WI38 (cell line): Measurements from ENCODE around the gene IFNAR2.

ENCODE experiments used
- H3K4me3 ChIP-seq: 2 replicates; pipeline ENCODE4 v1.5.1; 2011; ENCODE audit warnings: low read depth, mild to moderate bottlenecking, control low read depth, low read length
- CTCF ChIP-seq: IDR thresholded peaks from 2 replicates; pipeline ENCODE4 v1.5.1; 2012; ENCODE audit warnings: low read depth, mild to moderate bottlenecking, control low read depth, low read length

The IFNAR2 gene

DNA sequence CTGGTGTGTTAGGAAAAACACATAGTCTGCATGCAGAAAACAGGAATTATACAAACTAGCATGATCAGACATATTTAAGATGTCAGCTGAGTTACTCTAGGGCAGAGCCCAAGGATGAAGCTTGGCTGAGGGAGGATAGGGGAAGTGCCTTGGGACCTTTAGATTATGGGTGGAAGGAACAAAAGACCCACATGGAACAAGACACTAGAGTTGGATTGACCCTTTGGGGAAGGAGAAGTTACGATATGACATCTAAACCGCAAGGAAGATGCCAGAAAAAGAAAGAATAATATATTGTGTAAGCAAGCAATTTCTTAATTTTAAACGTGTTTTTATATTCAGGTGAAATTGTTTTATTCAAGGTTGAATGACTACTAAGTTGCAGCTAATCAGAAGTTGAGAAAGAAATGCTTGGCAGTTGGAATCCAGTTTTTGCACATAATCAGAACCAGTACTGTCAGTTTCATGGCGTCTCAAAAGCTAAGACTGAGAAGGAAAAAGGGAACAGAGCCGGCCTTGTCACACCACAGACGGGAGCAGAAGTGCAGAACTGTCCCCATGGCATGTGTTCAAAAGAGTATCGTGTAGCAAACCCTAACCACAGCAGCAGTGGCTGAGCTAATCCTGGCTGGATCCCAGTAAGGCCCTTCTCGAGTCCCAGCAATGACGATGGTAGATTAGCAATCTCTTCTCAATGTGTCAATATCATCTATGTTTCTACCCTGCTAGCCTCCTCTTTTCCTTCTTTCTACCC is 31.2 kb upstream of the IFNAR2 start:
- no peak for TF ChIP-seq CTCF
- no peak overlapping the region for H3K4me3 ChIP-seq

GRCh38 chr21:33199100-33199464 is 30.7 kb upstream of the IFNAR2 start:
- no peak overlapping the region for H3K4me3 ChIP-seq
- TF ChIP-seq CTCF, result no peak

GRCh38 chr21:33199516-33200217 is 30.1 kb upstream of the IFNAR2 start:
- peak; percentile 39; the same call in 1 of the 2 replicates for TF ChIP-seq CTCF
- no peak overlapping the region for H3K4me3 ChIP-seq

GRCh38 chr21:33201956-33202355 is 27.8 kb upstream of the IFNAR2 start:
- TF ChIP-seq CTCF, result no peak
- no peak overlapping the region for H3K4me3 ChIP-seq

DNA sequence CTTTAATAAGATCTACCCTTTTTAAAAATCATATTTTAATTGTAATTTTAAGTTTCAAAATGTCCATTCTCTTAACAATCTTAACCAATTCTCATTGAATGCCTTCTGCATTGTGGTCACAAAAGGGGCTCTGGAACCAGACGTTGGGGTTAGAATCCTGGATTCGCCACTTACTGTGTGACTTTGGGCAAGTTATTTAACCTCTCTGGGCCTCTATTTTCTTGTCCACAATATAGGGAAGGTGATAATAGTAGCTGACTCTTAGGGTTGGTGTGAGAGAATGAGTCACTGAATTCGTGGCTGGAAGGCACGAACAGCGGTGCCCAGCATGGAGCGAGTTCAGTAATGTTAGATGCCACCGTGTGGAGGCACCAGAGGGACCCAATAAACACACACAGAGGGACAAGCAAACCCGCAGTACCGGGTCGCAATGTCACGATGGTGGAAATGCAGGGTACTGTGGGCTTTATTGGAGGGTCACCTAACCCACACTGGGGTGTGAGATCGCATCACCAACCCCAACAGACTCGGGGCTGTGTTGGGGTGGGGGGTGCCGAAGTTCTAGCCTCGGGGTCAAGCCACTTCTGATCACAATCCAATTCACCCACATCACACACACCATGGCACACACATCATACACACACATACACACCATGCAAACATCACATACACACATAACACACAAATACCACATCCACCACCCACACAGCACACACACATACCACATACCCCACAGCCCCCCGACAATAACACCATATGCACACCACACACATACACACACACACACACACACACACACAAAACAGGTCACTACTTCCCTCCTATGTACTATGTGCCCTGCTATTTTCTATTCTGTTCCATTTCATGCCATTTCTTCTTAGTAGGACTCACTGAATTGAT is 27.0 kb upstream of the IFNAR2 start:
- no peak for TF ChIP-seq CTCF

DNA sequence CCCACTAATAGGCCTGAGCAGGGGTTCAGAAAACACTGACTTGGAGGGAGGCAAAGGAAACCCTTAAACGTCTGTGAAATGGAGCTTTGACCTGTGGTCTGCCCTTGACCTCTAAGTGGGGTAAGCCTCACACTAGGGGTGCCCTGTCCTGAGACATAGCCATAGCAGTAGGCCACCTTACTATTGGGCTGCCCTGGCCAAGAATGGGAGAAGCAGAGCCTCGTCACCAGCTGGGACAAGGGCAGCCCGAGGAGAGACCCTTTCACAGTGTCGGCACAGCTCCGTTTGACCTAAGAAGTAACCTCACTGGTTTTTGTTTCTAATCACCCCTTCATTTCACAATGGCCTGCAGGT is 26.4 kb upstream of the IFNAR2 start:
- no peak overlapping the region for H3K4me3 ChIP-seq
- no peak for TF ChIP-seq CTCF

More for the DNA sequence above, 27.0 kb upstream of the IFNAR2 start:
- no peak overlapping the region for H3K4me3 ChIP-seq
